K562 (cell line): Measurements from ENCODE around the gene HSPA1B. TPM values are rescaled to one million over a fixed set of nuclear protein-coding genes. Genes with fewer than 3 reads are reported as not detected.

Experiments
- CEBPB ChIP-seq: fragments of 450-650 bp; IDR thresholded peaks from 2 replicates; pipeline ENCODE4 v1.6.1; 2016; ENCODE audit warnings: missing genetic modification characterization, missing compliant biosample characterization
- E2F3 ChIP-seq: fragments of 250-450 bp; sonication (Bioruptor Pico); IDR thresholded peaks from 2 replicates; pipeline ENCODE4 v1.4.0; 2020; ENCODE audit warnings: mild to moderate bottlenecking
- ELF4 ChIP-seq: fragments of 450-650 bp; formaldehyde crosslinking; IDR thresholded peaks from 2 replicates; pipeline ENCODE4 v1.4.0; 2022; ENCODE audit warnings: missing genetic modification characterization
- HDAC1 ChIP-seq, 2 experiments: fragments of 450-650 bp; IDR thresholded peaks; 2 replicates each; pipeline ENCODE4 v1.6.1; 2016 to 2017; ENCODE audit warnings: inconsistent platforms in 1 of 2, mild to moderate bottlenecking in 1 of 2, moderate library complexity in 1 of 2
- HLTF ChIP-seq: fragments of 450-650 bp; IDR thresholded peaks from 2 replicates; pipeline ENCODE4 v1.6.1; 2016
- KAT7 ChIP-seq: sonication (generic); formaldehyde crosslinking; IDR thresholded peaks from 2 replicates; pipeline ENCODE4 v1.8.0; 2022; ENCODE audit warnings: missing genetic modification reagents, mild to moderate bottlenecking, borderline replicate concordance
- MTA1 ChIP-seq: fragments of 450-650 bp; IDR thresholded peaks from 2 replicates; pipeline ENCODE4 v1.6.1; 2017; ENCODE audit warnings: borderline replicate concordance
- NR4A1 ChIP-seq, 2 experiments: fragments of 250-450 bp in 1 of 2; fragments of 450-650 bp in 1 of 2; sonication (Bioruptor Pico) in 1 of 2; IDR thresholded peaks; 2 replicates each; pipeline versions ENCODE4 v1.4.0 to v1.6.1; 2016 to 2020; ENCODE audit warnings: mild to moderate bottlenecking in 2 of 2, missing compliant biosample characterization in 1 of 2, missing genetic modification characterization in 1 of 2, moderate library complexity in 1 of 2
- PHB2 ChIP-seq: fragments of 450-650 bp; IDR thresholded peaks from 2 replicates; pipeline ENCODE4 v1.6.1; 2017; ENCODE audit warnings: low read depth
- POLR3A ChIP-seq: IDR thresholded peaks from 2 replicates; pipeline ENCODE4 v1.6.1; 2011; ENCODE audit warnings: borderline replicate concordance, mild to moderate bottlenecking, moderate library complexity; ENCODE audit not compliant: insufficient read length, insufficient read depth; ENCODE audit errors: extremely low read depth
- RBFOX2 ChIP-seq: fragments of 200-400 bp; formaldehyde crosslinking; IDR thresholded peaks from 2 replicates; pipeline ENCODE4 v1.6.1; 2017; ENCODE audit warnings: low read depth, mild to moderate bottlenecking, low read length, moderate library complexity
- SMARCA5 ChIP-seq: fragments of 450-650 bp; IDR thresholded peaks from 2 replicates; pipeline ENCODE4 v1.6.1; 2016
- polyA plus RNA-seq, 8 experiments: library from polyadenylated mRNA; depleted of rRNA in 4 of 8; stranded (reverse) in 5 of 8; unstranded in 3 of 8; fragments of >200 nt; fragmentation: Nextera tagmentation in 2 of 8; fragmentation: Illumina TruSeq in 1 of 8; extraction: Ambion mirVana in 2 of 8; extraction: Trizol in 1 of 8; gene quantifications; 2 replicates each; pipeline versions ENCODE4 v1.2.1 to v1.2.3, GENCODE V29; 2011 to 2014; ENCODE audit warnings: inconsistent platforms in 1 of 8, missing spikeins in 1 of 8
- total RNA-seq, 7 experiments: library from RNA; depleted of rRNA in 6 of 7; stranded (reverse); fragments of >200 nt in 6 of 7; fragmentation: Illumina TruSeq in 2 of 7; extraction: Trizol in 2 of 7; gene quantifications; 2 replicates each; pipeline versions ENCODE4 v1.2.1 to v1.2.3, GENCODE V29; 2011 to 2021; ENCODE audit warnings: low replicate concordance in 1 of 7
- TF ChIP-seq, protein P1 (sequence below): fragments of 250-450 bp; sonication (Bioruptor Pico); IDR thresholded peaks from 2 replicates; pipeline ENCODE4 v1.4.0; 2020; ENCODE audit warnings: mild to moderate bottlenecking, moderate library complexity
- TF ChIP-seq, protein P2 (sequence below): sonication (generic); formaldehyde crosslinking; IDR thresholded peaks from 2 replicates; pipeline ENCODE4 v1.8.1; 2023; ENCODE audit warnings: mild to moderate bottlenecking, missing genetic modification reagents
- TF ChIP-seq, protein P3 (sequence below): IDR thresholded peaks from 2 replicates; pipeline ENCODE4 v1.6.1; 2016; ENCODE audit warnings: missing genetic modification characterization, missing compliant biosample characterization
- TF ChIP-seq, protein P4 (sequence below): sonication (generic); formaldehyde crosslinking; IDR thresholded peaks from 2 replicates; pipeline ENCODE4 v1.8.1; 2023; ENCODE audit warnings: mild to moderate bottlenecking, missing genetic modification reagents
- TF ChIP-seq, protein P5 (sequence below): sonication (generic); formaldehyde crosslinking; IDR thresholded peaks from 2 replicates; pipeline ENCODE4 v1.8.0; 2022; ENCODE audit warnings: missing genetic modification reagents, mild to moderate bottlenecking, moderate library complexity, borderline replicate concordance

HSPA1B gene
- total and polyA plus RNA-seq, 9 of the 15 experiments (the other 6 are each of a cell fraction or from before 2014, with no cell fraction given): 0.27 to 227 (median 51.2) TPM

DNA sequence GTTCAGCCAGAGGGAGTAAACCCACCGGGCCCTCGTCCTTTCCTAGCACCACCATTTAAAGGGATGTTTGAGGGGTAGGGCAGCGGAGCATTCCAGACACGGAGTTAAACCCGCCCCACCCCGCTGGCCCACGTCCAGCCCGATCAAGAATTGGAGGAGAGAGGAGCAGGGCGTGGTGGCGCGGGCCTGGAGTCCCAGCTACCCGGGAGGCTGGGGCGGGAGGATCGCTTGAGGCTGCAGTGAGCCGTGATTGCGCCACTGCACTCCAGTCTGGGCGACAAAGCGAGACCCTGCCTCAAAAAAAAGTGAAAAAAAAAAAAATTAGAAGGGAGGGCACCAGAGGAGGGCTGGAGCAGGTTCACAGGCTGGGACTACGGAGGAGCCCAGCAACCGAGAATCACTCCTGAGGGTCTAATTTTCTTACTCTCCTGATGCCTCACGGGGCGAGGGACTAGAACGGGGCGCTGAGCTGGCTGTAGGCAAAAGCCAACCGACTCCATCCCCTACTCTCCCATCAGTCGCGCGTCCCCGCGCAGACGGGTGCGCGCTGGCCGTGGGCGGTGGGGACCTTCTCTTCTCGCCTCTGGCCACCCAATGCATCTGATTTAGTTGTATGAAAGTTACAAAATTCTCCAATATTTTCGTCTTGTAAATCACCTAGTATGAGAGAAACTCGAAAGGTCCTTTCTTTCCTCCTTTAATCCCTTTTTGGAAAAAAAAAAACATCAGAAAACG, 6.1 kb upstream of the HSPA1B start (continued):
- TF ChIP-seq, protein P1, sequence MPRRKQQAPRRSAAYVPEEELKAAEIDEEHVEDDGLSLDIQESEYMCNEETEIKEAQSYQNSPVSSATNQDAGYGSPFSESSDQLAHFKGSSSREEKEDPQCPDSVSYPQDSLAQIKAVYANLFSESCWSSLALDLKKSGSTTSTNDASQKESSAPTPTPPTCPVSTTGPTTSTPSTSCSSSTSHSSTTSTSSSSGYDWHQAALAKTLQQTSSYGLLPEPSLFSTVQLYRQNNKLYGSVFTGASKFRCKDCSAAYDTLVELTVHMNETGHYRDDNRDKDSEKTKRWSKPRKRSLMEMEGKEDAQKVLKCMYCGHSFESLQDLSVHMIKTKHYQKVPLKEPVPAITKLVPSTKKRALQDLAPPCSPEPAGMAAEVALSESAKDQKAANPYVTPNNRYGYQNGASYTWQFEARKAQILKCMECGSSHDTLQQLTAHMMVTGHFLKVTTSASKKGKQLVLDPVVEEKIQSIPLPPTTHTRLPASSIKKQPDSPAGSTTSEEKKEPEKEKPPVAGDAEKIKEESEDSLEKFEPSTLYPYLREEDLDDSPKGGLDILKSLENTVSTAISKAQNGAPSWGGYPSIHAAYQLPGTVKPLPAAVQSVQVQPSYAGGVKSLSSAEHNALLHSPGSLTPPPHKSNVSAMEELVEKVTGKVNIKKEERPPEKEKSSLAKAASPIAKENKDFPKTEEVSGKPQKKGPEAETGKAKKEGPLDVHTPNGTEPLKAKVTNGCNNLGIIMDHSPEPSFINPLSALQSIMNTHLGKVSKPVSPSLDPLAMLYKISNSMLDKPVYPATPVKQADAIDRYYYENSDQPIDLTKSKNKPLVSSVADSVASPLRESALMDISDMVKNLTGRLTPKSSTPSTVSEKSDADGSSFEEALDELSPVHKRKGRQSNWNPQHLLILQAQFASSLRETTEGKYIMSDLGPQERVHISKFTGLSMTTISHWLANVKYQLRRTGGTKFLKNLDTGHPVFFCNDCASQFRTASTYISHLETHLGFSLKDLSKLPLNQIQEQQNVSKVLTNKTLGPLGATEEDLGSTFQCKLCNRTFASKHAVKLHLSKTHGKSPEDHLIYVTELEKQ (CRISPR knock-in tag): 0 out of 2 replicates have a peak, but pooled peaks have one; percentile 16
- TF ChIP-seq ELF4 (CRISPR knock-in tag) (peak; percentile 58; the same call in 1 of the 2 replicates), HLTF (peak; percentile 95), E2F3 (CRISPR knock-in tag) (no peak), HDAC1 (IDR thresholded peaks at IDR 0.05) (peak in 1 of 2 experiments; percentile 66; a peak in 2 of 4 replicates), RBFOX2 (peak; percentile 83), KAT7 (CRISPR knock-in tag) (0 out of 2 replicates have a peak, but pooled peaks have one; percentile 49), MTA1 (peak; percentile 72; the same call in 1 of the 2 replicates), SMARCA5 (peak; percentile 96), CEBPB (tag) (peak; percentile 89), NR4A1 (CRISPR knock-in tag; IDR thresholded peaks at IDR 0.05) (no peak), NR4A1 (tag; IDR thresholded peaks at IDR 0.05) (peak; percentile 65; the same call in 1 of the 2 replicates), PHB2 (0 out of 2 replicates have a peak, but pooled peaks have one; percentile 23), POLR3A (no peak)
- TF ChIP-seq, protein P2, sequence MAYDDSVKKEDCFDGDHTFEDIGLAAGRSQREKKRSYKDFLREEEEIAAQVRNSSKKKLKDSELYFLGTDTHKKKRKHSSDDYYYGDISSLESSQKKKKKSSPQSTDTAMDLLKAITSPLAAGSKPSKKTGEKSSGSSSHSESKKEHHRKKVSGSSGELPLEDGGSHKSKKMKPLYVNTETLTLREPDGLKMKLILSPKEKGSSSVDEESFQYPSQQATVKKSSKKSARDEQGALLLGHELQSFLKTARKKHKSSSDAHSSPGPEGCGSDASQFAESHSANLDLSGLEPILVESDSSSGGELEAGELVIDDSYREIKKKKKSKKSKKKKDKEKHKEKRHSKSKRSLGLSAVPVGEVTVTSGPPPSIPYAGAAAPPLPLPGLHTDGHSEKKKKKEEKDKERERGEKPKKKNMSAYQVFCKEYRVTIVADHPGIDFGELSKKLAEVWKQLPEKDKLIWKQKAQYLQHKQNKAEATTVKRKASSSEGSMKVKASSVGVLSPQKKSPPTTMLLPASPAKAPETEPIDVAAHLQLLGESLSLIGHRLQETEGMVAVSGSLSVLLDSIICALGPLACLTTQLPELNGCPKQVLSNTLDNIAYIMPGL (CRISPR knock-in tag): peak; percentile 43; the same call in 1 of the 2 replicates
- TF ChIP-seq, protein P3, sequence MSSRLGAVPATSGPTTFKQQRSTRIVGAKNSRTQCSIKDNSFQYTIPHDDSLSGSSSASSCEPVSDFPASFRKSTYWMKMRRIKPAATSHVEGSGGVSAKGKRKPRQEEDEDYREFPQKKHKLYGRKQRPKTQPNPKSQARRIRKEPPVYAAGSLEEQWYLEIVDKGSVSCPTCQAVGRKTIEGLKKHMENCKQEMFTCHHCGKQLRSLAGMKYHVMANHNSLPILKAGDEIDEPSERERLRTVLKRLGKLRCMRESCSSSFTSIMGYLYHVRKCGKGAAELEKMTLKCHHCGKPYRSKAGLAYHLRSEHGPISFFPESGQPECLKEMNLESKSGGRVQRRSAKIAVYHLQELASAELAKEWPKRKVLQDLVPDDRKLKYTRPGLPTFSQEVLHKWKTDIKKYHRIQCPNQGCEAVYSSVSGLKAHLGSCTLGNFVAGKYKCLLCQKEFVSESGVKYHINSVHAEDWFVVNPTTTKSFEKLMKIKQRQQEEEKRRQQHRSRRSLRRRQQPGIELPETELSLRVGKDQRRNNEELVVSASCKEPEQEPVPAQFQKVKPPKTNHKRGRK (tag): 0 out of 2 replicates have a peak, but pooled peaks have one; percentile 13
- TF ChIP-seq, protein P4, sequence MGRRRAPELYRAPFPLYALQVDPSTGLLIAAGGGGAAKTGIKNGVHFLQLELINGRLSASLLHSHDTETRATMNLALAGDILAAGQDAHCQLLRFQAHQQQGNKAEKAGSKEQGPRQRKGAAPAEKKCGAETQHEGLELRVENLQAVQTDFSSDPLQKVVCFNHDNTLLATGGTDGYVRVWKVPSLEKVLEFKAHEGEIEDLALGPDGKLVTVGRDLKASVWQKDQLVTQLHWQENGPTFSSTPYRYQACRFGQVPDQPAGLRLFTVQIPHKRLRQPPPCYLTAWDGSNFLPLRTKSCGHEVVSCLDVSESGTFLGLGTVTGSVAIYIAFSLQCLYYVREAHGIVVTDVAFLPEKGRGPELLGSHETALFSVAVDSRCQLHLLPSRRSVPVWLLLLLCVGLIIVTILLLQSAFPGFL: peak; percentile 68; the same call in 1 of the 2 replicates
- TF ChIP-seq, protein P5, sequence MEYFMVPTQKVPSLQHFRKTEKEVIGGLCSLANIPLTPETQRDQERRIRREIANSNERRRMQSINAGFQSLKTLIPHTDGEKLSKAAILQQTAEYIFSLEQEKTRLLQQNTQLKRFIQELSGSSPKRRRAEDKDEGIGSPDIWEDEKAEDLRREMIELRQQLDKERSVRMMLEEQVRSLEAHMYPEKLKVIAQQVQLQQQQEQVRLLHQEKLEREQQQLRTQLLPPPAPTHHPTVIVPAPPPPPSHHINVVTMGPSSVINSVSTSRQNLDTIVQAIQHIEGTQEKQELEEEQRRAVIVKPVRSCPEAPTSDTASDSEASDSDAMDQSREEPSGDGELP: peak; percentile 59; the same call in 1 of the 2 replicates
